Stimulated activated CD8-positive, alpha-beta memory T cell treated with anti-CD3 and anti-CD28 coated beads, Interleukin-4, amount 100 ng/mL, for 1 hour (primary cell): Measurements from ENCODE around the gene GCC2.
"Not testable (repeated sequence)": the region's sequence is repeated elsewhere in the genome, so short reads cannot be mapped to it uniquely, and the experiment has no call there.

Experiments used
- DNase-seq, 2 donors: peaks; one replicate each; pipeline ENCODE4 v3.0.0-alpha.2; 2020; ENCODE audit warnings: low read depth in 2 of 2, low spot score in 1 of 2

The GCC2 gene

GRCh38 chr2:108448678-108449409 is at the start of gene GCC2:
Gene GCC2, plus strand, starts transcription at chr2:108449206. Its CDS starts 69 bp downstream, at chr2:108449275.
- peak; percentile 94 for DNase-seq

GRCh38 chr2:108399479-108399878 is 49.5 kb upstream of the GCC2 start:
- no peak for DNase-seq

GRCh38 chr2:108401800-108402199 is 47.2 kb upstream of the GCC2 start:
- DNase-seq, result no peak

GRCh38 chr2:108403494-108403893 is 45.5 kb upstream of the GCC2 start:
- no peak for DNase-seq

GRCh38 chr2:108404784-108405397 is 44.1 kb upstream of the GCC2 start:
- DNase-seq, result no peak

GRCh38 chr2:108407864-108408729 is 40.9 kb upstream of the GCC2 start:
- no peak for DNase-seq

GRCh38 chr2:108409768-108410167 is 39.2 kb upstream of the GCC2 start:
- DNase-seq, result no peak

- DNase-seq, result no peak
Measured at GRCh38 chr2:108412995-108413710, 35.9 kb upstream of the GCC2 start.

GRCh38 chr2:108413711-108414095 is 35.3 kb upstream of the GCC2 start:
- DNase-seq, result no peak

GRCh38 chr2:108414256-108414876 is 34.6 kb upstream of the GCC2 start:
- DNase-seq, result no peak

GRCh38 chr2:108414945-108415344 is 34.1 kb upstream of the GCC2 start:
- DNase-seq, result no peak

GRCh38 chr2:108417254-108417653 is 31.8 kb upstream of the GCC2 start:
- DNase-seq, result no peak

- no peak for DNase-seq
Measured at GRCh38 chr2:108418416-108418815, 30.6 kb upstream of the GCC2 start.

- no peak for DNase-seq
Measured at GRCh38 chr2:108423067-108423466, 25.9 kb upstream of the GCC2 start.

- DNase-seq, result no peak
Measured at GRCh38 chr2:108423502-108424251, 25.3 kb upstream of the GCC2 start.

- no peak for DNase-seq
Measured at GRCh38 chr2:108428286-108429009, 20.6 kb upstream of the GCC2 start.

- DNase-seq, result not testable (repeated sequence)
Measured at GRCh38 chr2:108435578-108435977, 13.4 kb upstream of the GCC2 start.

GRCh38 chr2:108436976-108437375 is 12.0 kb upstream of the GCC2 start:
- no peak for DNase-seq

- no peak for DNase-seq
Measured at GRCh38 chr2:108441712-108442111, 7.3 kb upstream of the GCC2 start.
